ENCODE results near the gene DDX50.

DDX50 gene

DNA sequence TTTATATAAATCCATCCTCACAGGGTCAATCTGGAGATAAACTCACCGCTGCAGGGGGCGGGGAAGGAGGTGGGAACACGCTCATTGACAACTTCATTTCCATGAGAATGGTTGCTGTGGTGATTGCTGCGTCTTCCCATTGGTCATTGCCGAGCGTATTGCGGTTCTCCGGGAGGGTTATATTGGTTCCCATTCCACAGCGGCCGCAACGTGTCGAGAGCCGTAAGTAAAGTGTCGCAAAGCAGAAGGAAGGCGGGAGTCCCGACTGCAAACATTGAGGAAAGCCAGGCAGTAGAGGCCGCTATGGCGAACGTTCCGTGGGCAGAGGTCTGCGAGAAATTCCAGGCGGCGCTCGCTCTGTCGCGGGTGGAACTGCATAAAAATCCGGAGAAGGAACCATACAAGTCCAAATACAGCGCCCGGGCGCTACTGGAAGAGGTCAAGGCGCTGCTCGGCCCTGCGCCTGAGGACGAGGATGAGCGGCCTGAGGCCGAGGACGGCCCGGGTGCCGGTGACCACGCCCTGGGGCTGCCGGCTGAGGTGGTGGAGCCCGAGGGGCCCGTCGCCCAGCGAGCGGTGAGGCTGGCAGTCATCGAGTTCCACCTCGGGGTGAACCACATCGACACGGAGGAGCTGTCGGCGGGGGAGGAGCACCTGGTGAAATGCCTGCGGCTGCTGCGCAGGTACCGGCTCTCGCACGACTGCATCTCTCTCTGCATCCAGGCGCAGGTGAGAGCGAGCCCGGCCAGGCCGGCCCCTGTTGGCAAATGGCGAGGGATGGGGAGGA lies 87.6 kb downstream of the DDX50 start, which contains the start of gene KIFBP:
KIFBP (plus strand) TSS at position 274 of the 787 bp plus-strand sequence; CDS start at position 304, 30 bp downstream.
- peak; percentile 98 for DNase-seq

DNA sequence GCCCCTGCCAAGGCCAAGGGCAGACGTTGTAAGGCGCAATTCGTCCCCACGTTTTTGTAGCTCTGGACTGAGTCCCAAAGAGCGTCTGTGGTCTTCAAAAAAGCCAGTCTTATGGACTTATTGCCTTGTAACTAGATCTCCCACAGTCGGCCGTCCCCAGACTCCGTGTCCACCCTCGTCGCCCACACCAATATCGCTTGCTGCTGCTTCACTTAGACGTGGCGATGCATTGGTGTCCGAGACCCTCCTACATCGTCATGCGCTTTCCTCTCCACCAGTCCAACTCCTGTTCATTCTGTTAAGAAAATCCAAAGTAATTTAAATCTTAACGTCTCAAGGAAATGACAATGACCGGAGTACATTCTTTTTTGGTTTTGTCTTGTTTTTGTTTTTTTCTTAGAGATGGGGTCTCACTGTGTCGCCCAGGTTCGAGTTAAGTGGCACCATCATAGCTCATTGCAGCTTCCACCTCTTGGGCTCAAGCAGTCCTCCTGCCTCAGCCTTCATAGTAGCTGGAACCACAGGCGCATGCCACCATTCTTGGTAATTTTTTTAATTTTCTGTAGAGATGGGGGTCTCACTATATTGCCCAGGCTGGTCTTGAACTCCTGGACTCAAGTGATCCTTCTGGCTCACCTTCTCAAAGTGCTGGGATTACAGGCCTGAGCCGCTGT lies 88.3 kb downstream of the DDX50 start:
- no peak for DNase-seq

DNA sequence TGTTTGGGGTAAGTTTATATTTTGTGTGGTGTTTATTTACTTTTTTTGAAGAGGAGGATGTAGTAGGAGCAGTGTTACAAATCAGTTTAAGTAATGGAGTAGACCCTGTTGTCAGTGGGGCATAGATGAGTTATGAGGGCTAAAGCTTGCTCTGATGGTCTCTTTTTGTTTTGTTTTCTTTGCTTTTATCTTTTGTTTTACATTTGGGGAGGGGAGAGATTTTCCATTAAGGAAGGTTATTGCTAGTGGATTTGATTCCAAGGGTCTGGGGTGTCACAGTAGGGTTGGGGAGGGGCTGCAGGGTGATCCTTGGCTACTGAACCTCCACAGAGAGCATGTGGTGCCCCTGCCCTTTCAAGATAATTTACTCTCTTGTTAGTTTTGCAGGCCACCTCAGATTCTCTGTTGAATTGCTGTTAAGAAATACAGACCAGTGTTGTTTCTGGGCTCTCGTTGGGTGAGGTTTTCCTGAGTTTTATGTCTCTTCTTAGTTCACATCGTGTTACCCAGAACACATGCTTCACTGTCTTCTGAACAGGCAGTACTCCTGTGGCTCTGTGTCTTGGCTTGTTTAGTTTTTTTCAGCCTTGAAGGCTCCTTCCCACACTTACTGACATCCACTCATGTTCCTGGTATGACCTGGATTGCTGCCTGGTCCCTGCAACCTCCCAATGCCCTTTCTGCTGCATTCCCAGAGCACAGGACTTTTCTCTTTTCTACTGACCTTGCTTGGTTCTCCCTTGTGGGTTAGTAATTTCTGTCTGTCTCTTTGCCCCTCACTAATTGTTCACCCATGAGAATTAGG lies 91.7 kb downstream of the DDX50 start:
- no peak for DNase-seq

Data from islet precursor cell (in vitro differentiated cells).